GM12878 (cell line): ENCODE data around the gene UHMK1. TPM values are rescaled to one million over a fixed set of nuclear protein-coding genes. Genes with fewer than 3 reads are reported as not detected.

Source experiments
- ATAC-seq: fragments of 200-7000 bp; cut with Tn5 transposase; 3 replicates; pipeline ENCODE4 v1.9.1; 2020; ENCODE audit warnings: mild to moderate bottlenecking, moderate library complexity
- BruUV-seq: library from RNA; stranded (reverse); fragments of 400-500 nt; replicated peaks from 2 replicates; lab custom pipeline; 2021; lab: Mats Ljungman, UMichigan
- CTCF ChIA-PET: fragments of 300-600 bp; sonication (Branson Sonifier 250); formaldehyde crosslinking; extraction: SDS; loops from one replicate; lab custom pipeline; 2021; ENCODE audit warnings: inconsistent platforms; lab: Yijun Ruan, JAX
- POLR2A ChIA-PET: fragments of 350-600 bp; formaldehyde crosslinking; extraction: SDS; loops from one replicate; lab custom pipeline; 2021; ENCODE audit warnings: inconsistent platforms; lab: Charles Lee
- RAD21 ChIA-PET: fragments of 300-600 bp; sonication (Branson Sonifier 250); formaldehyde crosslinking; loops from one replicate; lab custom pipeline; 2023; ENCODE audit warnings: antibody characterized with exemption; ENCODE audit not compliant: unreplicated experiment; lab: Charles Lee
- SMC1A ChIA-PET: fragments of 300-600 bp; sonication (Branson Sonifier 250); formaldehyde crosslinking; loops from one replicate; lab custom pipeline; 2023; ENCODE audit not compliant: unreplicated experiment, uncharacterized antibody; lab: Charles Lee
- DNase-seq: peaks from one replicate; pipeline ENCODE4 v3.0.0-alpha.2; 2011; ENCODE audit warnings: low read depth, low spot score
- FAIRE-seq: peaks from 3 replicates; lab custom pipeline; 2011; peaks lifted over from hg19 to GRCh38; lab: Jason Lieb, UNC
- H2AFZ ChIP-seq: 2 replicates; pipeline ENCODE4 v1.6.0; 2011; ENCODE audit warnings: low read depth, low read length, control low read depth; ENCODE audit not compliant: control insufficient read depth
- H3K27ac ChIP-seq: 2 replicates; pipeline ENCODE4 v1.5.1; 2011; ENCODE audit warnings: control low read depth; ENCODE audit not compliant: control insufficient read depth, insufficient read depth
- H3K27me3 ChIP-seq, 2 experiments: replicated peaks in 1 of 2; 2 replicates each; pipeline versions ENCODE4 v1.6.0 to v1.6.1; 2011; ENCODE audit warnings: low read length in 1 of 2; ENCODE audit not compliant: control insufficient read depth in 2 of 2, insufficient read depth in 2 of 2
- H3K36me3 ChIP-seq, 2 experiments: 2 replicates each; pipeline ENCODE4 v1.5.1; 2011; ENCODE audit warnings: low read length in 1 of 2; ENCODE audit not compliant: control insufficient read depth in 2 of 2, insufficient read depth in 2 of 2
- H3K4me1 ChIP-seq: 2 replicates; pipeline ENCODE4 v1.6.1; 2011; ENCODE audit warnings: mild to moderate bottlenecking, low read length, moderate library complexity, mixed read lengths; ENCODE audit not compliant: control insufficient read depth, insufficient read depth
- H3K4me2 ChIP-seq: 2 replicates; pipeline ENCODE4 v1.6.0; 2011; ENCODE audit warnings: control low read depth; ENCODE audit not compliant: control insufficient read depth, insufficient read depth
- H3K4me3 ChIP-seq: fragments of 200-600 bp; sonication (generic); 2 replicates; pipeline ENCODE4 v1.5.1; 2016
- H3K79me2 ChIP-seq: 2 replicates; pipeline ENCODE4 v1.6.0; 2011; ENCODE audit warnings: low read length; ENCODE audit not compliant: control insufficient read depth, insufficient read depth
- H3K9ac ChIP-seq: 2 replicates; pipeline ENCODE4 v1.8.0; 2011; ENCODE audit warnings: low read length, control low read depth, mixed read lengths; ENCODE audit not compliant: control insufficient read depth, insufficient read depth
- H3K9me3 ChIP-seq: replicated peaks from 3 replicates; pipeline ENCODE4 v1.5.1; 2011; ENCODE audit warnings: mild to moderate bottlenecking, low read length; ENCODE audit not compliant: control insufficient read depth, insufficient read depth
- H4K20me1 ChIP-seq: 2 replicates; pipeline ENCODE4 v1.6.0; 2011; ENCODE audit not compliant: control insufficient read depth, insufficient read depth
- ASH2L ChIP-seq: fragments of 300-600, 200-600 bp; sonication (generic); IDR thresholded peaks from 2 replicates; pipeline ENCODE4 v1.6.1; 2017; ENCODE audit warnings: low read depth, mild to moderate bottlenecking, borderline replicate concordance
- CHD1 ChIP-seq: IDR thresholded peaks from 2 replicates; pipeline ENCODE4 v1.6.1; 2012; ENCODE audit warnings: low read depth, low read length, improper control_type of control experiment
- DPF2 ChIP-seq: fragments of 450-650 bp; IDR thresholded peaks from 2 replicates; pipeline ENCODE4 v1.6.1; 2017; ENCODE audit warnings: mild to moderate bottlenecking
- EGR1 ChIP-seq, 2 experiments: IDR thresholded peaks; 1 replicate in 1 of 2; 2 replicates in 1 of 2; pipeline ENCODE4 v1.6.1; 2011 to 2012; ENCODE audit warnings: low read depth in 2 of 2, low read length in 2 of 2, borderline replicate concordance in 1 of 2, mild to moderate bottlenecking in 1 of 2, moderate library complexity in 1 of 2
- HCFC1 ChIP-seq: fragments of 150-350 bp; IDR thresholded peaks from 2 replicates; pipeline ENCODE4 v1.6.1; 2014; ENCODE audit warnings: low read length
- IRF3 ChIP-seq: fragments of 450-650 bp; IDR thresholded peaks from 2 replicates; pipeline ENCODE4 v1.6.1; 2014; ENCODE audit warnings: mild to moderate bottlenecking
- IRF4 ChIP-seq: IDR thresholded peaks from 2 replicates; pipeline ENCODE4 v1.6.1; 2011; ENCODE audit warnings: low read depth, low read length
- SMARCA5 ChIP-seq: fragments of 450-650 bp; IDR thresholded peaks from 2 replicates; pipeline ENCODE4 v1.6.1; 2017; ENCODE audit warnings: mild to moderate bottlenecking
- WGBS: methylation state at CpG from one replicate; pipeline ENCODE4 v1.1.6; 2016; ENCODE audit warnings: low lambda C conversion rate; ENCODE audit not compliant: insufficient replicate concordance, insufficient coverage; ENCODE audit errors: missing lambda C conversion rate; 5-methylcytosine and 5-hydroxymethylcytosine counted together
- in situ Hi-C: fragments of 300-500 bp; cut with MboI; formaldehyde crosslinking; loops from 9 replicates; pipeline ENCODE4 v1.14.3; 2018; ENCODE audit warnings: mixed read lengths
- intact Hi-C: fragments of 100-400 bp; cut with micrococcal nuclease; formaldehyde crosslinking; loops from one replicate; pipeline ENCODE4 v1.14.2; 2022; ENCODE audit not compliant: unreplicated experiment
- polyA plus RNA-seq, 11 experiments: library from polyadenylated mRNA; depleted of rRNA in 4 of 11; unstranded in 6 of 11; stranded (reverse) in 5 of 11; fragments of >200 nt; fragmentation: Nextera tagmentation in 4 of 11; fragmentation: Illumina TruSeq in 1 of 11; extraction: Ambion mirVana in 4 of 11; extraction: Trizol in 1 of 11; gene quantifications; 1 replicate in 1 of 11; 2 replicates in 10 of 11; pipeline versions ENCODE4 v1.2.1 to v1.2.3, GENCODE V29; 2011 to 2016; ENCODE audit warnings: inconsistent platforms in 2 of 11, missing spikeins in 2 of 11, low read depth in 1 of 11
- total RNA-seq, 4 experiments: library from RNA; depleted of rRNA in 3 of 4; stranded (reverse); fragments of >200 nt in 3 of 4; fragmentation: Illumina TruSeq in 1 of 4; extraction: Trizol in 1 of 4; gene quantifications; 2 replicates each; pipeline versions ENCODE4 v1.2.1 to v1.2.3, GENCODE V29; 2013 to 2021
- TF ChIP-seq, protein P1 (sequence below): fragments of 450-650 bp; conservative IDR thresholded peaks from 2 replicates; pipeline ENCODE4 v1.6.1; 2017; ENCODE audit warnings: mild to moderate bottlenecking, moderate library complexity
- TF ChIP-seq, protein P2 (sequence below): IDR thresholded peaks from 2 replicates; pipeline ENCODE4 v1.6.1; 2011; ENCODE audit warnings: low read depth, mild to moderate bottlenecking, low read length, moderate library complexity, borderline replicate concordance; ENCODE audit errors: extremely low read depth
- TF ChIP-seq, protein P3 (sequence below): fragments of 450-650 bp; IDR thresholded peaks from 2 replicates; pipeline ENCODE4 v1.6.1; 2017; ENCODE audit warnings: mild to moderate bottlenecking, moderate library complexity

The UHMK1 gene
- total and polyA plus RNA-seq, 10 of the 15 experiments (the other 5 are each of a cell fraction or from before 2014, with no cell fraction given), result 5.7 to 52.7 (median 28.3) TPM

GRCh38 chr1:162578936-162579335, 81.3 kb downstream of the UHMK1 start:
- in situ Hi-C loops, result no loop called here
- CTCF ChIA-PET, result interaction anchor here (1.8 to 2.7 kb wide), 2 partner anchors 12 to 23 kb away, joined by 3 to 6 read pairs; no protein-coding TSS in a partner anchor
- Histone ChIP-seq H2AFZ (no peak overlapping the region), H3K9ac (no peak overlapping the region), H3K36me3 (0 out of 4 replicates have a peak, but pooled peaks cover 0 to 7% of the 10 kb centered on the region in 2 experiments), H3K27me3 (no peaks in the 10 kb centered on the region), H3K79me2 (no peaks in the 10 kb centered on the region), H3K4me1 (no peaks in the 10 kb centered on the region), H3K4me2 (no peak overlapping the region), H3K27ac (no peak overlapping the region), H3K4me3 (no peak overlapping the region), H3K9me3 (no peaks in the 10 kb centered on the region), H4K20me1 (no peaks in the 10 kb centered on the region)
- DNase-seq (no peak), FAIRE-seq (no peak), ATAC-seq (no peak)
- RAD21 ChIA-PET, result no interaction called here
- SMC1A ChIA-PET, result interaction anchor here (0.6 to 1.5 kb wide), 3 partner anchors 9 to 201 kb away, joined by 3 read pairs; no protein-coding TSS in a partner anchor
- BruUV-seq, result no TSS peak
- TF ChIP-seq, protein P1, sequence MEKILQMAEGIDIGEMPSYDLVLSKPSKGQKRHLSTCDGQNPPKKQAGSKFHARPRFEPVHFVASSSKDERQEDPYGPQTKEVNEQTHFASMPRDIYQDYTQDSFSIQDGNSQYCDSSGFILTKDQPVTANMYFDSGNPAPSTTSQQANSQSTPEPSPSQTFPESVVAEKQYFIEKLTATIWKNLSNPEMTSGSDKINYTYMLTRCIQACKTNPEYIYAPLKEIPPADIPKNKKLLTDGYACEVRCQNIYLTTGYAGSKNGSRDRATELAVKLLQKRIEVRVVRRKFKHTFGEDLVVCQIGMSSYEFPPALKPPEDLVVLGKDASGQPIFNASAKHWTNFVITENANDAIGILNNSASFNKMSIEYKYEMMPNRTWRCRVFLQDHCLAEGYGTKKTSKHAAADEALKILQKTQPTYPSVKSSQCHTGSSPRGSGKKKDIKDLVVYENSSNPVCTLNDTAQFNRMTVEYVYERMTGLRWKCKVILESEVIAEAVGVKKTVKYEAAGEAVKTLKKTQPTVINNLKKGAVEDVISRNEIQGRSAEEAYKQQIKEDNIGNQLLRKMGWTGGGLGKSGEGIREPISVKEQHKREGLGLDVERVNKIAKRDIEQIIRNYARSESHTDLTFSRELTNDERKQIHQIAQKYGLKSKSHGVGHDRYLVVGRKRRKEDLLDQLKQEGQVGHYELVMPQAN, result no peak
- TF ChIP-seq IRF3 (no peak), SMARCA5 (no peak), DPF2 (no peak), IRF4 (no peak), CHD1 (no peak), ASH2L (no peak), EGR1 (IDR thresholded peaks at IDR 0.05; ENCODE audit: borderline replicate concordance in 1 of 2, low read depth in 2 of 2, low read length in 2 of 2) (no peak), HCFC1 (no peak)
- TF ChIP-seq, protein P2, sequence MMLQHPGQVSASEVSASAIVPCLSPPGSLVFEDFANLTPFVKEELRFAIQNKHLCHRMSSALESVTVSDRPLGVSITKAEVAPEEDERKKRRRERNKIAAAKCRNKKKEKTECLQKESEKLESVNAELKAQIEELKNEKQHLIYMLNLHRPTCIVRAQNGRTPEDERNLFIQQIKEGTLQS, result no peak
- TF ChIP-seq, protein P3, sequence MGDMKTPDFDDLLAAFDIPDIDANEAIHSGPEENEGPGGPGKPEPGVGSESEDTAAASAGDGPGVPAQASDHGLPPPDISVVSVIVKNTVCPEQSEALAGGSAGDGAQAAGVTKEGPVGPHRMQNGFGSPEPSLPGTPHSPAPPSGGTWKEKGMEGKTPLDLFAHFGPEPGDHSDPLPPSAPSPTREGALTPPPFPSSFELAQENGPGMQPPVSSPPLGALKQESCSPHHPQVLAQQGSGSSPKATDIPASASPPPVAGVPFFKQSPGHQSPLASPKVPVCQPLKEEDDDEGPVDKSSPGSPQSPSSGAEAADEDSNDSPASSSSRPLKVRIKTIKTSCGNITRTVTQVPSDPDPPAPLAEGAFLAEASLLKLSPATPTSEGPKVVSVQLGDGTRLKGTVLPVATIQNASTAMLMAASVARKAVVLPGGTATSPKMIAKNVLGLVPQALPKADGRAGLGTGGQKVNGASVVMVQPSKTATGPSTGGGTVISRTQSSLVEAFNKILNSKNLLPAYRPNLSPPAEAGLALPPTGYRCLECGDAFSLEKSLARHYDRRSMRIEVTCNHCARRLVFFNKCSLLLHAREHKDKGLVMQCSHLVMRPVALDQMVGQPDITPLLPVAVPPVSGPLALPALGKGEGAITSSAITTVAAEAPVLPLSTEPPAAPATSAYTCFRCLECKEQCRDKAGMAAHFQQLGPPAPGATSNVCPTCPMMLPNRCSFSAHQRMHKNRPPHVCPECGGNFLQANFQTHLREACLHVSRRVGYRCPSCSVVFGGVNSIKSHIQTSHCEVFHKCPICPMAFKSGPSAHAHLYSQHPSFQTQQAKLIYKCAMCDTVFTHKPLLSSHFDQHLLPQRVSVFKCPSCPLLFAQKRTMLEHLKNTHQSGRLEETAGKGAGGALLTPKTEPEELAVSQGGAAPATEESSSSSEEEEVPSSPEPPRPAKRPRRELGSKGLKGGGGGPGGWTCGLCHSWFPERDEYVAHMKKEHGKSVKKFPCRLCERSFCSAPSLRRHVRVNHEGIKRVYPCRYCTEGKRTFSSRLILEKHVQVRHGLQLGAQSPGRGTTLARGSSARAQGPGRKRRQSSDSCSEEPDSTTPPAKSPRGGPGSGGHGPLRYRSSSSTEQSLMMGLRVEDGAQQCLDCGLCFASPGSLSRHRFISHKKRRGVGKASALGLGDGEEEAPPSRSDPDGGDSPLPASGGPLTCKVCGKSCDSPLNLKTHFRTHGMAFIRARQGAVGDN, result no peak
- intact Hi-C loops, result no loop called here
- POLR2A ChIA-PET, result interaction anchor here (0.7 to 0.8 kb wide), 2 partner anchors 14 to 1187 kb away, joined by 3 read pairs; no protein-coding TSS in a partner anchor
- WGBS, result 90% methylated on average over 1 of the region's 1 CpG
